ENCODE measurements around the gene SLC29A3.
"Not testable (repeated sequence)": the region's sequence is repeated elsewhere in the genome, so short reads cannot be mapped to it uniquely, and the experiment has no call there.

SLC29A3 gene

DNA sequence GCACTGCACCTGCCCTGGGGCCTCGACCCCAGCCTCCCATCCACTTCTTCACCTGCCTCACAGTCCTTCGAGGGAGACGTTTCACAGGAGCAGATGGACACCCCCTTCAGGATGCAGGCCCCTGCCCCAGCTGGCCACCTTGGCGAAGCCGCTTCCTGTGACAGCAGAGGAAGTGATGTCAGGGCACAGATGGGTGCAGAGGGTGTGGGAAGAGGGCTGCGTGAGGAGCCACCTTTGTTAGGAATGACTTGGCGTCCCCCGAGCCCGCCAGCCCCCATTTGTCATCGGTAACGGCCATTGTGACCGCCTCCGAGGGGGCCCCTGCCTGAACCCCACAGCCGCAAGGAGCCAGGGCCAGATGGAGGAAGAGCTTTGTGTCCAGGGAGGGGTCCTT lies 47.4 kb upstream of the SLC29A3 start:
- H3K27ac ChIP-seq (ENCODE audit: low read depth, low read length), result no peak overlapping the region
- no peak overlapping the region for H3K9ac ChIP-seq (ENCODE audit: low read length)
- no peak for TF ChIP-seq EZH2phosphoT487 (conservative IDR thresholded peaks at IDR 0.05; ENCODE audit: low read length)
- TF ChIP-seq, protein P1, sequence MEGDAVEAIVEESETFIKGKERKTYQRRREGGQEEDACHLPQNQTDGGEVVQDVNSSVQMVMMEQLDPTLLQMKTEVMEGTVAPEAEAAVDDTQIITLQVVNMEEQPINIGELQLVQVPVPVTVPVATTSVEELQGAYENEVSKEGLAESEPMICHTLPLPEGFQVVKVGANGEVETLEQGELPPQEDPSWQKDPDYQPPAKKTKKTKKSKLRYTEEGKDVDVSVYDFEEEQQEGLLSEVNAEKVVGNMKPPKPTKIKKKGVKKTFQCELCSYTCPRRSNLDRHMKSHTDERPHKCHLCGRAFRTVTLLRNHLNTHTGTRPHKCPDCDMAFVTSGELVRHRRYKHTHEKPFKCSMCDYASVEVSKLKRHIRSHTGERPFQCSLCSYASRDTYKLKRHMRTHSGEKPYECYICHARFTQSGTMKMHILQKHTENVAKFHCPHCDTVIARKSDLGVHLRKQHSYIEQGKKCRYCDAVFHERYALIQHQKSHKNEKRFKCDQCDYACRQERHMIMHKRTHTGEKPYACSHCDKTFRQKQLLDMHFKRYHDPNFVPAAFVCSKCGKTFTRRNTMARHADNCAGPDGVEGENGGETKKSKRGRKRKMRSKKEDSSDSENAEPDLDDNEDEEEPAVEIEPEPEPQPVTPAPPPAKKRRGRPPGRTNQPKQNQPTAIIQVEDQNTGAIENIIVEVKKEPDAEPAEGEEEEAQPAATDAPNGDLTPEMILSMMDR (IDR thresholded peaks at IDR 0.05; ENCODE audit: insufficient read depth, low read length, poor library complexity, severe bottlenecking), result no peak
- H3K27me3 ChIP-seq (ENCODE audit: low read length), result no peaks in the 10 kb centered on the region
- H3K9me2 ChIP-seq (replicated peaks; ENCODE audit: insufficient read depth, low read length), result no peaks in the 10 kb centered on the region
- no peaks in the 10 kb centered on the region for H3K79me2 ChIP-seq (ENCODE audit: insufficient read depth, low read length)
- no peaks in the 10 kb centered on the region for H3F3A ChIP-seq (ENCODE audit: insufficient read depth)
- H2AFZ ChIP-seq (ENCODE audit: low read depth, low read length, severe bottlenecking), result no peak overlapping the region
- no peaks in the 10 kb centered on the region for H3K9me3 ChIP-seq (ENCODE audit: insufficient read depth, low read length)
- H3K4me2 ChIP-seq (ENCODE audit: low read depth, low read length, poor library complexity, severe bottlenecking), result no peak overlapping the region
- no peak overlapping the region for H3K4me3 ChIP-seq (ENCODE audit: insufficient read depth, low read length, poor library complexity, severe bottlenecking)
- no peaks in the 10 kb centered on the region for H3K36me3 ChIP-seq (ENCODE audit: low read length)
- no peaks in the 10 kb centered on the region for H4K20me1 ChIP-seq (ENCODE audit: low read depth, low read length)

DNA sequence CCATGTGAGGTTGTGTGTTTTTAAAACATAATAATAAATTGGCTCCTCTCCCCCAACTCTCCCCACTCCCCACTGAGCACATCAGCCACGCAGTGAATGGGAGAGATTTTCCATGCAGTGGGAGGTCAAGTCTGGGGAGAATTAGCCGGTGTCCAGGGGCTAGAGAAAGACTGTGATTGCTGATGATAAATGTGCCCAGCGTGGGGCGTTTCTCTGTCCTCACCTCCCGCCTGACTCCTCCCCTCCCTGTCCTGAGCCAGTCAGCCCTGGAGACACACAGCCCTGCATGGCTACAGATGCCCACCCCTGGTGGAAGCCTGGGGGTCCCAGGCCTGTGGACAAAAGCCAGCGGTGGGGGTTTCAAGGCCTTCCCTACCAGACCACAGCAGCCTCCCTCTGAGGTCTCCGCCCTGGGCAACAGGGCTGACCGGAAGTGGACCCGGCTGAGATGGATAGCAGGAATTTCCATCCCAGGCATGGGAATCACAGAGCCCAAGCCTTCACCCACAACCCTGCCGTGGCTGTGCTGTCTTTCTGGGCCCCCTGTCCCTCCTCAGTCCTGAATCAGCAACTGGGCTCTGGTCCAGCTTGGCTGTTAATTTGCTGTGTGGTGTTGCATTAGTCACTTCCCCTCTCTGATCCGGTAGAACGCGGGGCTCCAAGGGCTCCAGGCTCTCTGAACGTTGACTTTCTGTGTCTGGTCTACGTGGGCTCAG lies 46.8 kb upstream of the SLC29A3 start:
- Histone ChIP-seq H4K20me1 (ENCODE audit: low read depth, low read length) (no peaks in the 10 kb centered on the region), H3K27me3 (ENCODE audit: low read length) (no peaks in the 10 kb centered on the region), H3K27ac (ENCODE audit: low read depth, low read length) (no peak overlapping the region), H3K9me3 (ENCODE audit: insufficient read depth, low read length) (no peaks in the 10 kb centered on the region), H3K4me3 (ENCODE audit: insufficient read depth, low read length, poor library complexity, severe bottlenecking) (no peak overlapping the region), H3K9me2 (replicated peaks; ENCODE audit: insufficient read depth, low read length) (no peaks in the 10 kb centered on the region), H3F3A (ENCODE audit: insufficient read depth) (no peaks in the 10 kb centered on the region), H3K79me2 (ENCODE audit: insufficient read depth, low read length) (no peaks in the 10 kb centered on the region), H3K9ac (ENCODE audit: low read length) (no peak overlapping the region), H3K36me3 (ENCODE audit: low read length) (no peaks in the 10 kb centered on the region), H3K4me2 (ENCODE audit: low read depth, low read length, poor library complexity, severe bottlenecking) (no peak overlapping the region), H2AFZ (ENCODE audit: low read depth, low read length, severe bottlenecking) (no peak overlapping the region)
- TF ChIP-seq, protein P1 (IDR thresholded peaks at IDR 0.05; ENCODE audit: insufficient read depth, low read length, poor library complexity, severe bottlenecking), result no peak
- TF ChIP-seq EZH2phosphoT487 (conservative IDR thresholded peaks at IDR 0.05; ENCODE audit: low read length), result no peak

DNA sequence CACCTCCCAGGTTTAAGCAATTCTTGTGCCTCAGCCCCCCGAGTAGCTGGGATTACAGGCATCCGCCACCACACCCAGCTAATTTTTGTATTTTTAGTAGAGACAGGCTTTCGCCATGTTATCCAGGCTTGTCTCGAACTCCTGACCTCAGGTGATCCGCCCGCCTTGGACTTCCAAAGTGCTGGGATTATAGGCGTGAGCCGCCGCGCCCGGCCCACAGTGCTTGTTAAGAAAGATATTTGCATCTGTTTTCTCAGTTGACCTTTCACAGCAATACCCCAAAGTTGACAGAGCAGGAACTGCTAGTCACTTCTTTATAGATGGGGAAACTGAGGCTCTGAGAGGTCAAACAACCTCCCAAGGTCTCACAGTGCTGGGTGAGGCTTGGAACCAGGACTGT lies 46.1 kb upstream of the SLC29A3 start:
- not testable (repeated sequence) for H3K27ac ChIP-seq (ENCODE audit: low read depth, low read length); H3K9ac ChIP-seq (ENCODE audit: low read length); H3K36me3 ChIP-seq (ENCODE audit: low read length); H3K4me2 ChIP-seq (ENCODE audit: low read depth, low read length, poor library complexity, severe bottlenecking); H3K79me2 ChIP-seq (ENCODE audit: insufficient read depth, low read length); H2AFZ ChIP-seq (ENCODE audit: low read depth, low read length, severe bottlenecking); H3F3A ChIP-seq (ENCODE audit: insufficient read depth); H3K9me2 ChIP-seq (replicated peaks; ENCODE audit: insufficient read depth, low read length); H3K4me3 ChIP-seq (ENCODE audit: insufficient read depth, low read length, poor library complexity, severe bottlenecking); H4K20me1 ChIP-seq (ENCODE audit: low read depth, low read length); H3K27me3 ChIP-seq (ENCODE audit: low read length); H3K9me3 ChIP-seq (ENCODE audit: insufficient read depth, low read length)

DNA sequence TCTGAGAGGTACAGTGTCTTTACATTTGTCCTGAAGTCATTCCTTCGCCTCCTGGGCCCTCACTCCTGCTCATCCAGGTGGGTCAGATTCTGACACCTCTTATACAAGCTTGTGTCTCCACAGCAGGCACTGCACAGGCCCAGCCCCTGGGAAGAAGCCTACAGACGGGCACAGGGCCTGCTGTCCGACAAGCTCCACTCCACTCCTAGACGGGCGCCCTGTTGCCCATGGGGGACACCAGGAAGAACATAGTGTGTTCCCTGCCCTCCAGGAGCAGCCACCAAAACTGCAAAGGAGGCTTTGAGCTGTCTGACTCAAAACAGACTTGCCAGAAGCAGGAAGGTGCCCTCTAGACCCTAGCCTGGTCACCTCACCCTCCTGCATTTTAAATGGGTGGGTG lies 45.6 kb upstream of the SLC29A3 start:
- H3F3A ChIP-seq (ENCODE audit: insufficient read depth), result no peaks in the 10 kb centered on the region
- H3K9me2 ChIP-seq (replicated peaks; ENCODE audit: insufficient read depth, low read length), result no peaks in the 10 kb centered on the region
- no peak overlapping the region for H3K27ac ChIP-seq (ENCODE audit: low read depth, low read length)
- H3K36me3 ChIP-seq (ENCODE audit: low read length), result no peaks in the 10 kb centered on the region
- H2AFZ ChIP-seq (ENCODE audit: low read depth, low read length, severe bottlenecking), result no peak overlapping the region
- H3K4me2 ChIP-seq (ENCODE audit: low read depth, low read length, poor library complexity, severe bottlenecking), result no peak overlapping the region
- H3K9me3 ChIP-seq (ENCODE audit: insufficient read depth, low read length), result no peaks in the 10 kb centered on the region
- no peaks in the 10 kb centered on the region for H4K20me1 ChIP-seq (ENCODE audit: low read depth, low read length)
- no peaks in the 10 kb centered on the region for H3K79me2 ChIP-seq (ENCODE audit: insufficient read depth, low read length)
- no peaks in the 10 kb centered on the region for H3K27me3 ChIP-seq (ENCODE audit: low read length)
- H3K4me3 ChIP-seq (ENCODE audit: insufficient read depth, low read length, poor library complexity, severe bottlenecking), result no peak overlapping the region
- no peak overlapping the region for H3K9ac ChIP-seq (ENCODE audit: low read length)
- no peak for TF ChIP-seq EZH2phosphoT487 (conservative IDR thresholded peaks at IDR 0.05; ENCODE audit: low read length)
- TF ChIP-seq, protein P1 (IDR thresholded peaks at IDR 0.05; ENCODE audit: insufficient read depth, low read length, poor library complexity, severe bottlenecking), result no peak
